22Rv1 (cell line): ENCODE data around the gene TJP3.

Experiments
- ZFX ChIP-seq: fragments of 450-650 bp; IDR thresholded peaks from 2 replicates; pipeline ENCODE4 v1.6.1; 2017; ENCODE audit warnings: antibody characterized with exemption, borderline replicate concordance
- TF ChIP-seq, protein P1 (sequence below): fragments of 450-650 bp; IDR thresholded peaks from 2 replicates; pipeline ENCODE4 v1.5.1; 2017; ENCODE audit warnings: mild to moderate bottlenecking

DNA sequence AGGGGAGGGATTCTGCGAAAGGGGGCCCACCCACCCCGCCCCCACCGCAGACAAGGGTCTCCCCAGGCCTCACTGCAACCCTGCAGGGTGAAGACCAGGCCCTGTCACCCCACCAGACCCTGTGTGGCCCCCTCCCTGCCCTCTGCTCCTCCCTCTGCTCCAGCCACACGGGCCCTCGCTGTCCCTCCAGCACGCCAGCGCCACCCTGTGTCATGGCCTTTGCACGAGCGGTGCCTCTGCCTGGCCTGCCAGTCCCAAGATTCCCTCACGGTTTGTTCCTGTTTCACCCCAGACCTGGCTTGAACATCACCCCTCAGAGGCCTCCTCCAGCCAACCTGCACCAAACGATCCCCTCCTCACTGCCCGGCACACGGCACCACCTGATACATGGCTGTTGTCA, 35.2 kb upstream of the TJP3 start:
- TF ChIP-seq, protein P1, sequence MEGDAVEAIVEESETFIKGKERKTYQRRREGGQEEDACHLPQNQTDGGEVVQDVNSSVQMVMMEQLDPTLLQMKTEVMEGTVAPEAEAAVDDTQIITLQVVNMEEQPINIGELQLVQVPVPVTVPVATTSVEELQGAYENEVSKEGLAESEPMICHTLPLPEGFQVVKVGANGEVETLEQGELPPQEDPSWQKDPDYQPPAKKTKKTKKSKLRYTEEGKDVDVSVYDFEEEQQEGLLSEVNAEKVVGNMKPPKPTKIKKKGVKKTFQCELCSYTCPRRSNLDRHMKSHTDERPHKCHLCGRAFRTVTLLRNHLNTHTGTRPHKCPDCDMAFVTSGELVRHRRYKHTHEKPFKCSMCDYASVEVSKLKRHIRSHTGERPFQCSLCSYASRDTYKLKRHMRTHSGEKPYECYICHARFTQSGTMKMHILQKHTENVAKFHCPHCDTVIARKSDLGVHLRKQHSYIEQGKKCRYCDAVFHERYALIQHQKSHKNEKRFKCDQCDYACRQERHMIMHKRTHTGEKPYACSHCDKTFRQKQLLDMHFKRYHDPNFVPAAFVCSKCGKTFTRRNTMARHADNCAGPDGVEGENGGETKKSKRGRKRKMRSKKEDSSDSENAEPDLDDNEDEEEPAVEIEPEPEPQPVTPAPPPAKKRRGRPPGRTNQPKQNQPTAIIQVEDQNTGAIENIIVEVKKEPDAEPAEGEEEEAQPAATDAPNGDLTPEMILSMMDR, result no peak
- TF ChIP-seq ZFX, result no peak
